Neuronal stem cell (in vitro differentiated cells): ENCODE results near the gene RAB15.

Source experiments
- DNase-seq: peaks from one replicate; pipeline ENCODE4 v3.0.0-alpha.2; 2013; ENCODE audit warnings: low spot score
- H2AFZ ChIP-seq: one replicate; pipeline ENCODE4 v1.6.1; 2013; ENCODE audit warnings: mild to moderate bottlenecking, low read length, inconsistent platforms
- H2AK5ac ChIP-seq: 2 replicates; pipeline ENCODE4 v1.6.1; 2013; ENCODE audit warnings: low read depth, mild to moderate bottlenecking, inconsistent platforms, low read length, moderate library complexity, mixed read lengths
- H2BK120ac ChIP-seq: 2 replicates; pipeline ENCODE4 v1.6.1; 2013; ENCODE audit warnings: low read depth, mild to moderate bottlenecking, inconsistent platforms, low read length, moderate library complexity, mixed read lengths
- H2BK12ac ChIP-seq: one replicate; pipeline ENCODE4 v1.6.1; 2013; ENCODE audit warnings: low read length, inconsistent platforms
- H2BK15ac ChIP-seq: 2 replicates; pipeline ENCODE4 v1.6.1; 2013; ENCODE audit warnings: mild to moderate bottlenecking, low read length, inconsistent platforms, mixed read lengths
- H2BK5ac ChIP-seq: one replicate; pipeline ENCODE4 v1.6.1; 2013; ENCODE audit warnings: inconsistent platforms, mild to moderate bottlenecking, low read length, moderate library complexity
- H3K14ac ChIP-seq: one replicate; pipeline ENCODE4 v1.6.1; 2013; ENCODE audit warnings: low read length, inconsistent platforms
- H3K18ac ChIP-seq: 2 replicates; pipeline ENCODE4 v1.6.1; 2013; ENCODE audit warnings: low read length, inconsistent platforms
- H3K23ac ChIP-seq: 2 replicates; pipeline ENCODE4 v1.6.1; 2013; ENCODE audit warnings: low read depth, mild to moderate bottlenecking, mixed read lengths, low read length, inconsistent platforms; ENCODE audit not compliant: poor library complexity
- H3K27ac ChIP-seq: replicated peaks from 3 replicates; pipeline ENCODE4 v1.5.1; 2013; ENCODE audit warnings: low read length, inconsistent platforms
- H3K27me3 ChIP-seq, 3 experiments: 2 replicates each; pipeline ENCODE4 v1.6.1; 2013; ENCODE audit warnings: low read length in 3 of 3, mild to moderate bottlenecking in 2 of 3, inconsistent platforms in 1 of 3, low read depth in 1 of 3, mixed read lengths in 1 of 3, moderate library complexity in 1 of 3; ENCODE audit not compliant: control insufficient read depth in 3 of 3, insufficient read depth in 3 of 3
- H3K36me3 ChIP-seq, 2 donors: replicated peaks in 1 of 2; 2 replicates each; pipeline ENCODE4 v1.6.1; 2013; ENCODE audit warnings: low read length in 2 of 2; ENCODE audit not compliant: control insufficient read depth in 2 of 2, insufficient read depth in 2 of 2
- H3K4ac ChIP-seq: 2 replicates; pipeline ENCODE4 v1.6.1; 2013; ENCODE audit warnings: inconsistent platforms, mild to moderate bottlenecking, low read length, moderate library complexity
- H3K4me1 ChIP-seq, 2 donors: 1 replicate in 1 of 2; 2 replicates in 1 of 2; pipeline ENCODE4 v1.6.1; 2013; ENCODE audit warnings: low read length in 2 of 2, low read depth in 1 of 2; ENCODE audit not compliant: control insufficient read depth in 2 of 2, insufficient read depth in 1 of 2
- H3K4me2 ChIP-seq: one replicate; pipeline ENCODE4 v1.6.1; 2013; ENCODE audit warnings: mild to moderate bottlenecking, low read length, inconsistent platforms; ENCODE audit not compliant: insufficient read depth, poor library complexity, severe bottlenecking
- H3K4me3 ChIP-seq, 2 donors: 2 replicates each; pipeline ENCODE4 v1.5.1; 2013; ENCODE audit warnings: low read length in 2 of 2, mild to moderate bottlenecking in 2 of 2, inconsistent platforms in 1 of 2, moderate library complexity in 1 of 2
- H3K79me1 ChIP-seq: one replicate; pipeline ENCODE4 v1.6.1; 2013; ENCODE audit warnings: low read depth, mild to moderate bottlenecking, inconsistent platforms, low read length, moderate library complexity
- H3K9ac ChIP-seq: one replicate; pipeline ENCODE4 v1.6.1; 2013; ENCODE audit warnings: mild to moderate bottlenecking, low read depth, low read length, inconsistent platforms; ENCODE audit not compliant: poor library complexity
- H3K9me3 ChIP-seq, 2 donors: replicated peaks in 1 of 2; 2 replicates each; pipeline versions ENCODE3 to v1.6.1; 2013; ENCODE audit warnings: low read length in 2 of 2, mild to moderate bottlenecking in 2 of 2, inconsistent platforms in 1 of 2, low read depth in 1 of 2, mixed read lengths in 1 of 2, moderate library complexity in 1 of 2; ENCODE audit not compliant: control insufficient read depth in 2 of 2, insufficient read depth in 1 of 2
- H4K8ac ChIP-seq: one replicate; pipeline ENCODE4 v1.6.1; 2013; ENCODE audit warnings: low read depth, mild to moderate bottlenecking, inconsistent platforms, low read length, moderate library complexity
- H4K91ac ChIP-seq: one replicate; pipeline ENCODE4 v1.6.1; 2013; ENCODE audit warnings: low read length, low read depth, mild to moderate bottlenecking, inconsistent platforms; ENCODE audit not compliant: poor library complexity
- WGBS, 2 donors: extraction: QIAGEN DNeasy Blood & Tissue Kit; methylation state at CpG; one replicate each; pipeline ENCODE4 v1.1.7; 2013; ENCODE audit warnings: missing lambda C conversion rate in 2 of 2, mixed read lengths in 1 of 2; ENCODE audit not compliant: insufficient read length in 2 of 2, insufficient replicate concordance in 1 of 2; ENCODE audit errors: extremely low coverage in 2 of 2; 5-methylcytosine and 5-hydroxymethylcytosine counted together

RAB15 gene

GRCh38 chr14:64945431-64946178 is 26.5 kb downstream of the RAB15 start:
- Histone ChIP-seq H4K91ac (no peak overlapping the region), H2AFZ (no peak overlapping the region), H3K4me1 (no peaks in the 10 kb centered on the region), H3K14ac (no peak overlapping the region), H3K18ac (no peak overlapping the region), H2BK12ac (no peak overlapping the region), H2BK120ac (no peak overlapping the region), H3K27me3 (no peaks in the 10 kb centered on the region), H2BK5ac (peak overlapping the region; percentile 43), H3K4ac (no peak overlapping the region), H4K8ac (no peak overlapping the region), H2BK15ac (no peak overlapping the region), H3K4me3 (no peak overlapping the region), H3K36me3 (peaks cover 4 to 65% of the 10 kb centered on the region in 2 donors), H3K79me1 (no peaks in the 10 kb centered on the region), H3K4me2 (no peak overlapping the region), H3K23ac (no peak overlapping the region), H2AK5ac (no peak overlapping the region), H3K9ac (no peak overlapping the region), H3K27ac (no peak overlapping the region), H3K9me3 (no peaks in the 10 kb centered on the region)
- no peak for DNase-seq
- no CpG with 5 or more reads among the region's 12 CpGs for WGBS, 2 donors

GRCh38 chr14:64944861-64945260 is 27.3 kb downstream of the RAB15 start:
- H2AFZ ChIP-seq = no peak overlapping the region
- H2BK12ac ChIP-seq = no peak overlapping the region
- H3K4ac ChIP-seq = no peak overlapping the region
- H3K4me2 ChIP-seq = no peak overlapping the region
- no peak overlapping the region for H3K18ac ChIP-seq
- H3K27ac ChIP-seq = no peak overlapping the region
- no peak overlapping the region for H4K91ac ChIP-seq
- H2BK120ac ChIP-seq = no peak overlapping the region
- H3K9me3 ChIP-seq = no peaks in the 10 kb centered on the region
- no peak overlapping the region for H3K4me3 ChIP-seq
- H3K23ac ChIP-seq = no peak overlapping the region
- H2AK5ac ChIP-seq = no peak overlapping the region
- H3K9ac ChIP-seq = no peak overlapping the region
- H4K8ac ChIP-seq = no peak overlapping the region
- no peak overlapping the region for H3K14ac ChIP-seq
- no peaks in the 10 kb centered on the region for H3K79me1 ChIP-seq
- no peaks in the 10 kb centered on the region for H3K4me1 ChIP-seq
- H3K27me3 ChIP-seq = no peaks in the 10 kb centered on the region
- WGBS, 2 donors = no CpG with 5 or more reads among the region's 4 CpGs
- H2BK5ac ChIP-seq = no peak overlapping the region
- no peak overlapping the region for H2BK15ac ChIP-seq
- DNase-seq = no peak
- peaks cover 5 to 64% of the 10 kb centered on the region in 2 donors for H3K36me3 ChIP-seq

- Histone ChIP-seq H3K79me1 (no peaks in the 10 kb centered on the region), H3K27ac (no peak overlapping the region), H3K4me2 (no peak overlapping the region), H4K91ac (no peak overlapping the region), H3K4me3 (no peak overlapping the region), H3K27me3 (no peaks in the 10 kb centered on the region), H2AK5ac (no peak overlapping the region), H3K9me3 (no peaks in the 10 kb centered on the region), H2BK15ac (no peak overlapping the region), H3K9ac (no peak overlapping the region), H3K23ac (no peak overlapping the region), H3K4me1 (no peaks in the 10 kb centered on the region), H4K8ac (no peak overlapping the region), H3K36me3 (peaks cover 5 to 60% of the 10 kb centered on the region in 2 donors), H2BK12ac (no peak overlapping the region), H2BK5ac (no peak overlapping the region), H2AFZ (no peak overlapping the region), H2BK120ac (no peak overlapping the region), H3K14ac (no peak overlapping the region), H3K4ac (no peak overlapping the region), H3K18ac (no peak overlapping the region)
- no peak for DNase-seq
- no CpG with 5 or more reads among the region's 2 CpGs for WGBS, 2 donors
Measured at GRCh38 chr14:64944041-64944440, 28.1 kb downstream of the RAB15 start.

- H2BK15ac ChIP-seq = no peak overlapping the region
- no peak overlapping the region for H2AFZ ChIP-seq
- no peak overlapping the region for H2AK5ac ChIP-seq
- H3K4me3 ChIP-seq = no peak overlapping the region
- H3K4me1 ChIP-seq = peaks cover 0 to 1% of the 10 kb centered on the region in 2 donors
- H3K27ac ChIP-seq = no peak overlapping the region
- H3K36me3 ChIP-seq = peaks cover 5 to 55% of the 10 kb centered on the region in 2 donors
- H2BK12ac ChIP-seq = no peak overlapping the region
- H3K4me2 ChIP-seq = no peak overlapping the region
- H4K91ac ChIP-seq = no peak overlapping the region
- H4K8ac ChIP-seq = no peak overlapping the region
- no peaks in the 10 kb centered on the region for H3K79me1 ChIP-seq
- no peaks in the 10 kb centered on the region for H3K9me3 ChIP-seq
- no peak overlapping the region for H3K23ac ChIP-seq
- H2BK120ac ChIP-seq = no peak overlapping the region
- H3K27me3 ChIP-seq = no peaks in the 10 kb centered on the region
- H3K9ac ChIP-seq = no peak overlapping the region
- no peak overlapping the region for H2BK5ac ChIP-seq
- no peak overlapping the region for H3K14ac ChIP-seq
- no peak overlapping the region for H3K4ac ChIP-seq
- WGBS, 2 donors = no CpG with 5 or more reads among the region's 6 CpGs
- no peak overlapping the region for H3K18ac ChIP-seq
- no peak for DNase-seq
Measured at GRCh38 chr14:64943556-64943955, 28.6 kb downstream of the RAB15 start.
